Naive B cell (primary cell): ENCODE data around the gene EIF2B2. TPM values are rescaled to one million over a fixed set of nuclear protein-coding genes. Genes with fewer than 3 reads are reported as not detected.

Experiments
- ATAC-seq, 2 donors: fragments of 150-1000 bp; cut with Tn5 transposase; 2 replicates each; pipeline ENCODE4 v1.10.0; 2021; ENCODE audit warnings: low read depth in 2 of 2, mild to moderate bottlenecking in 2 of 2, moderate library complexity in 2 of 2
- DNase-seq: peaks from one replicate; pipeline ENCODE4 v3.0.0; 2022
- H3K27ac Mint-ChIP-seq, 6 donors: one replicate each; pipeline ENCODE4 v1.8.0; 2020 to 2022; ENCODE audit warnings: mild to moderate bottlenecking in 6 of 6, mixed read lengths in 6 of 6, moderate library complexity in 5 of 6, inconsistent platforms in 2 of 6
- H3K27me3 Mint-ChIP-seq, 3 donors: one replicate each; pipeline ENCODE4 v1.8.0; 2021 to 2022; ENCODE audit warnings: mixed read lengths in 3 of 3, mild to moderate bottlenecking in 1 of 3
- H3K36me3 Mint-ChIP-seq, 2 donors: one replicate each; pipeline ENCODE4 v1.8.0; 2020 to 2022; ENCODE audit warnings: mixed read lengths in 2 of 2, inconsistent platforms in 1 of 2, mild to moderate bottlenecking in 1 of 2
- H3K4me1 Mint-ChIP-seq, 3 donors: one replicate each; pipeline ENCODE4 v1.8.0; 2020 to 2022; ENCODE audit warnings: mixed read lengths in 3 of 3, inconsistent platforms in 1 of 3, mild to moderate bottlenecking in 1 of 3, moderate library complexity in 1 of 3
- H3K4me3 Mint-ChIP-seq, 8 donors: one replicate each; pipeline ENCODE4 v1.8.0; 2020 to 2022; ENCODE audit warnings: mild to moderate bottlenecking in 8 of 8, mixed read lengths in 8 of 8, moderate library complexity in 8 of 8, inconsistent platforms in 2 of 8
- H3K9me3 Mint-ChIP-seq, 7 donors: one replicate each; pipeline ENCODE4 v1.8.0; 2020 to 2022; ENCODE audit warnings: mixed read lengths in 7 of 7, mild to moderate bottlenecking in 5 of 7, inconsistent platforms in 2 of 7, moderate library complexity in 1 of 7
- polyA plus RNA-seq, 6 donors: library from polyadenylated mRNA; unstranded; fragments of 300-500 nt; fragmentation: Illumina TruSeq; gene quantifications; one replicate each; pipeline ENCODE4 v1.2.3, GENCODE V29; 2021; ENCODE audit warnings: low read depth in 6 of 6

The EIF2B2 gene
- 10 to 100 TPM; 19.7 to 31.8 (median 26.2) TPM for polyA plus RNA-seq

DNA sequence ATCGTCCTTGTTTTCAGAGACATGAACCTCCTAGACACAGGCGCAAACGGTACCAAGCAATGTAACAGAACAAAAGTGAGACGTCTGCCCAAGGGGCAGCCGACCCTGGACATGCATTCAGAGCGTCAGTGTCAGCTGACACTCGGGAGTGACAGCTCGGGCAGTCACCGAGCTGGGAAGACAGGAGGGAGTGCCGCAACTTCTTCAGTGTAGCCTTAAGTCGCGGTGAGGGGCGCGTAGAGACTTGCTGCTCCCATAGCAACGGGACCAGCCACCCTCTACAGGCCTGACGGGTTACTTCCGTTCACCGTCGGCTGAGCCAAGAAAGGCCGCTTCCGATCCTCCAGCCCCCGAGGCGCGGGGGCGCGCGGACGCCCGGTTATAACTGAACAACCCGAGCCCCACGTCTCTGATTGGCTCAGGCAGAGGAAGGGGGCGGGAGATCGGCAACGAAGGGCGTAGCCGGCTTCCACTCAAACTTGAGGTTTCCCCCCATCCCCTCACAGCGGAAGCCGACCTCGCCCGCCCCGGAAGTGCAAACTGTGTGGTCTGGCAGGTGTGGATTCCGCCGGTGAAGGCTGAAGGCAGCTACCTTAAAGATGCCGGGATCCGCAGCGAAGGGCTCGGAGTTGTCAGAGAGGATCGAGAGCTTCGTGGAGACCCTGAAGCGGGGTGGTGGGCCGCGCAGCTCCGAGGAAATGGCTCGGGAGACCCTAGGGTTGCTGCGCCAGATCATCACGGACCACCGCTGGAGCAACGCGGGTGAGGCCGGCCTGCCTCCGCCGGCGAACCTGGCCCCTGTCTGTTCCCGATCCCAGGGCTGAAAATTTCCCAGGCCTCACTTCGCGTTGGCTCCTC, at the start of gene EIF2B2:
Gene EIF2B2, plus strand, starts transcription at position 530 of the 858 bp plus-strand sequence. Its CDS starts 70 bp downstream, at position 600.
- DNase-seq (peak; percentile 100), ATAC-seq (peak; percentile 92)
- no peaks in the 10 kb centered on the region for H3K27me3 Mint-ChIP-seq
- H3K36me3 Mint-ChIP-seq: peaks cover 12 to 15% of the 10 kb centered on the region in 2 donors
- H3K4me1 Mint-ChIP-seq: peaks cover 27 to 38% (median 36%) of the 10 kb centered on the region in 3 donors
- H3K27ac Mint-ChIP-seq: peak within 1 kb of the TSS; percentile 97 to 100 (median 99)
- H3K4me3 Mint-ChIP-seq: peak within 1 kb of the TSS; percentile 78 to 98 (median 96)
- no peaks in the 10 kb centered on the region for H3K9me3 Mint-ChIP-seq

DNA sequence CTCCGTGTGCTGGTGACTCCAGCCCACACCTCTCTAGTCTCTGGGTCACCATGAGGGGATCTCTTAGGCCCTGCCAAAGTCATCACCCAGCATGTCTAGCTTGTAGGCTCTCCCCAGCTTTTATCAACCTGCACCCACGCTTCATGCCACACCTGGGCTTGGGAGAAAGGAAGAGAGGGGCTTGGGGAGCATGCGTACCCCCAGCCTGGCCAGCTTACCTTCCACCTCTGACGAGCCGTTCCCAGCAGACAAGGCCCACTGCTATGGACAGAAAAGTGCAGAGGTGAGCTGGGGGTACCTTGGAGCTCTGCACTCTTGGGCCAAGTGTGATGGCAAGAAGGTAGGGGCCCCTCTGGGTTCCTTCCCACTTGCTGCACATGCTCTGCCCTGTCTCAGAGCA, 49.0 kb upstream of the EIF2B2 start:
- H3K4me3 Mint-ChIP-seq: no peak overlapping the region
- peak overlapping the region in 2 of 6 donors; percentile 47 to 72 for H3K27ac Mint-ChIP-seq
- peaks cover 18 to 27% (median 20%) of the 10 kb centered on the region in 3 donors for H3K27me3 Mint-ChIP-seq
- peaks cover 0 to 5% (median 5%) of the 10 kb centered on the region in 3 donors for H3K4me1 Mint-ChIP-seq
- ATAC-seq (no peak), DNase-seq (no peak)
- no peaks in the 10 kb centered on the region for H3K36me3 Mint-ChIP-seq
- no peaks in the 10 kb centered on the region for H3K9me3 Mint-ChIP-seq

DNA sequence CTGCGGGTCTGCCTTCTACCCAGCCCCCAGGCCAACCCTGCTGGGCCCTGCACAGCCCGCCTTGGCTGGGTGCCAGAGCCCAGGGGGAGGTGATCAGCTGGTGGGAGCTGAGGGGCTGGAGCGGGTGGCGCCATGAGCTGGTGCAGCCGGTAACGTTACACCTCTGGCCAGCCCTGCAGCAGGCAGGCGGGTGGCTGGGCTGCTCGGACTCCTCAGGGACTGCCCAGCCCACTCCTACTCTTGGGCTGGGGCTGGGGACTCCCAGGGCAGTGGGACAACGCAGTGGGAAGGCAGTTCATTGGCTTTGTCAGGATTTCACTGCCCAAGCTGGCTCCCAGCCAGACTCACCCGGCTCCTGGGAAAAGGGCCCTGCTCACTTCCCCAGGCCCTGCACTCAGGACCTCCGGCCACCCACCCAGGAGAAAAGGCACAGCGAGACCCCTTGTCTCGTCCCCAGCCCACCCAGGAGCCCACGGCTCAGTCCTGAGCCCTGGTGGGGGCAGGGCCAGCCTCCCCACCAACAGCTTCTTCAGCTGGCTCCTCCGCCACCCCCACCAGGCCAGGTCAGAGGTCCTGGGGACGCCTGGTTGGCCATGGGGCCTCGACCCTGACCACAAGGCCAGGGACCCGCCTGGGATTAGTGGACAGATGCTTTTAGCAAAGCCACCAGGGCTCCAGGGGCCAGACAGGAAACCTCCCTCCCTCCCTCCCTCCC, 48.3 kb upstream of the EIF2B2 start:
- H3K36me3 Mint-ChIP-seq: no peaks in the 10 kb centered on the region
- peaks cover 18 to 27% (median 20%) of the 10 kb centered on the region in 3 donors for H3K27me3 Mint-ChIP-seq
- no peak for ATAC-seq
- H3K4me3 Mint-ChIP-seq: peak overlapping the region in 2 of 8 donors; percentile 39 to 63
- H3K27ac Mint-ChIP-seq: no peak overlapping the region
- DNase-seq: no peak
- H3K4me1 Mint-ChIP-seq: peaks cover 0 to 5% (median 5%) of the 10 kb centered on the region in 3 donors
- H3K9me3 Mint-ChIP-seq: no peaks in the 10 kb centered on the region

DNA sequence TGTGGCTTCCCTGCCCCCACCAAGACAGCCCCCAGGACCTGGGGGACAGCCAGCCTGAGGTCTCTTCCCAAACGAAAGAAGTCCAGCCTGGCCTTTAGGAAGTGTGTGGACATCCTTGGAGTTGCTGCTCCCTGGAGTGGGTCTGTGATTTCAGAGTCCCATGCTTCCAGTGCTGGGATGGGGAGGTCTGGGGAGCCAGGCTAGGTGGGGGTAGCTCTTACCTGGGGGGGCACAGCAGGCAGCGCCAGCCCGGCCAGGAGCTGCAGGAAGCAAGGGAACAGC, 47.8 kb upstream of the EIF2B2 start:
- no peaks in the 10 kb centered on the region for H3K36me3 Mint-ChIP-seq
- peaks cover 14 to 24% (median 18%) of the 10 kb centered on the region in 3 donors for H3K27me3 Mint-ChIP-seq
- H3K4me1 Mint-ChIP-seq: peaks cover 0 to 5% (median 5%) of the 10 kb centered on the region in 3 donors
- no peak overlapping the region for H3K27ac Mint-ChIP-seq
- no peaks in the 10 kb centered on the region for H3K9me3 Mint-ChIP-seq
- no peak for DNase-seq
- H3K4me3 Mint-ChIP-seq: peak overlapping the region in 6 of 8 donors; percentile 16 to 72 (median 59)
- ATAC-seq: peak in 1 of 2 donors; percentile 14

DNA sequence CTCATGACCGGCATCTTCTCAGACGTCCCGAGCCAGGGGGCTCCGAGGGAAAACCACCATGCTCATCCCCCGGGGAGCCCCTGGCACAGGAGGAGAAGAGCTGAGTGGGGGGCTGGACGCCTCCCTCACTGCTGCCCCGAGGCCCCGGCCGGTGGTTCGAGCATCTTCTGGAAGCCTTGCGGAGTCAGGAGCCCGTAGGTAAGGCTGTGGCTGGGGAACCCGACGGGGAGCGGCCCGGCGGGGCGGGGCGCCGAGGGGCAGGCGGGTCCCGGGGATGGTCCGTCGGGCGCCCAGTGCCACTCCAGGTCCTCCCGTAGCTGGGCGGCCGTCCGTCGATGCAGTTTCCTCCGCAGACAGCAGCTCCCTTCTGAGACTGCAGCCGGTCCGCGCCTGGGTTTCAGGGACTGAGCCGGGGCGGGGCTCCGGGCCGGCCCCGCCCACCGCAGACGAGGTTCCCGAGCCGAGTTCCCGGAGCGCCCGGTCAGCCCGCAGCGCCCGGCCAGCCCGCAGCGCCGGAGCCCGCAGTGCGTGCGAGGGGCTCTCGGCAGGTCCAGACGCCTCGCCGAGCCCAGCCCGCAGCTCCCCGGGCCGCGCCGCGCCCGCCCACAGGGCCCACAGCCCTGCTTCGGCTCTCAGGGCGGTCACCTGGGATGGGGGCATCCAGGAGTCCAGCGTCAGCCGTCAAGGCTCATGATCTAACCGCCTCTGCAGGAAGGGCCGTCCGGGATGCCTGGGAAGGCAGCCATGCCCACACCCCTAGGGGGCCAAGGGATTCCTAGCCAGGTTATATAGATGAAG, 47.3 kb upstream of the EIF2B2 start, which contains the start of gene PGF:
Gene PGF, minus strand, starts transcription at position 369 of the 798 bp plus-strand sequence. Its CDS starts 355 bp downstream, at position 14.
- peak; percentile 53 to 66 for ATAC-seq
- H3K27ac Mint-ChIP-seq: peak within 1 kb of the TSS in 1 of 6 donors; percentile 69
- no peaks in the 10 kb centered on the region for H3K9me3 Mint-ChIP-seq

DNA sequence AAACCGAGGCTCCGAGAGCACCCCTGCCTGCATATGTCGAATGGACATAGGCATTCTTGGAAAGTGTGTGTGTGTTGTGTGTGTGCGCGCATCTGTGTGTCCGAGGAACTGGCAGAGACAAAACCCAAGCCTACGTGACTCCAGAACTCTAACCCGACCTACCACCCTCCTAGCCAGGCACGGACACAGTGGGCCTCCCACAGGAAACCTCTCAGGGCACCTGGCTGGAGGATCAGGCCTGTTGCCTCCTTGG, 46.8 kb upstream of the EIF2B2 start:
- ATAC-seq (no peak), DNase-seq (no peak)
- Mint-ChIP-seq H3K4me3 (peak overlapping the region in 6 of 8 donors; percentile 1 to 80 (median 57)), H3K36me3 (no peaks in the 10 kb centered on the region), H3K9me3 (no peaks in the 10 kb centered on the region), H3K4me1 (peaks cover 0 to 5% (median 5%) of the 10 kb centered on the region in 3 donors), H3K27me3 (peaks cover 9 to 18% (median 15%) of the 10 kb centered on the region in 3 donors), H3K27ac (no peak overlapping the region)

More for the DNA sequence above, 47.3 kb upstream of the EIF2B2 start, which contains the start of gene PGF:
- H3K27me3 Mint-ChIP-seq: peaks cover 9 to 18% (median 15%) of the 10 kb centered on the region in 3 donors
- no peak for DNase-seq
- H3K4me1 Mint-ChIP-seq: peaks cover 0 to 5% (median 5%) of the 10 kb centered on the region in 3 donors
- H3K36me3 Mint-ChIP-seq: no peaks in the 10 kb centered on the region
- peak within 1 kb of the TSS; percentile 31 to 80 (median 67) for H3K4me3 Mint-ChIP-seq

DNA sequence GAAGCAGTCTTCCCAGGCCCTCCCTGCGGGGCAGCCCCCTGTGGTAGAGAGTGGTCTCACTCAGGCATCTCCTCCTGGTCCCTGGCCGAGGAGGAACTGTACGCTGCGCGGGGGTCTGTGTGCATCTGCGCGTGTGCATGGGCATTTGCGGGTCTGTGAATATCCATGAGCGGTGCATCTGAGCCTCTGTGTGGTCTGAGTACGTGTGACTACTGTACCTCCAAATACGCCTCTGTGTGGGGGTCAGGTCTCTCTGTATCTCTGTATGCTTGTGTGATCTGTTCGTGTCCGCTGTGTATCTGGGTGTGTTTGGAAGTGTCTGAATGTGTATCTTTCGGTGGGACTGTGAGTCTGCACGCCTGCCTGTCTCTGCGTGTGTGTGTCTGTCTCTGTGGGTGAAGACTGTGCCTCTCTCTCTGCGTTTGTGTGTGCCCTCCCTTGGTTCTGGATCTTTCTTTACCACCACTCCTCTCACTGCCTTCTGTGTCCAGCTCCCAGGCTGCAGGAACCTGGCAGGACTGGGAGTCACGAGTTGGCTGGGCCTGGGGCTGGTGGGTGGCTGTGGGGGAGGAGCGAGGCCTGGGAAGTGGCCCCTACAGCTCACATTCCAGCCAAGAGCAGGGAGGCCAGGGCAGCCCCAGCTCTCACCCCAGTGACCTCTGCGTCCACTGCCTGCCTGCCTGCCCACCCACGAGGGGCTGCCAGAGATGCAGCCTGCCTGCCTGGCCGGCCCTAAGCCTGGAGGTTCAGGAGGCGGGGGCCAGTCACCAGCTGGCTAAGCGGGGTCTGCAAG, 46.2 kb upstream of the EIF2B2 start:
- H3K4me1 Mint-ChIP-seq: peaks cover 0 to 5% (median 5%) of the 10 kb centered on the region in 3 donors
- ATAC-seq: no peak
- H3K9me3 Mint-ChIP-seq: no peaks in the 10 kb centered on the region
- no peaks in the 10 kb centered on the region for H3K36me3 Mint-ChIP-seq
- H3K4me3 Mint-ChIP-seq: peak overlapping the region in 7 of 8 donors; percentile 1 to 80 (median 56)
- H3K27me3 Mint-ChIP-seq: peaks cover 9 to 18% (median 15%) of the 10 kb centered on the region in 3 donors
- H3K27ac Mint-ChIP-seq: peak overlapping the region in 1 of 6 donors; percentile 69
- no peak for DNase-seq

DNA sequence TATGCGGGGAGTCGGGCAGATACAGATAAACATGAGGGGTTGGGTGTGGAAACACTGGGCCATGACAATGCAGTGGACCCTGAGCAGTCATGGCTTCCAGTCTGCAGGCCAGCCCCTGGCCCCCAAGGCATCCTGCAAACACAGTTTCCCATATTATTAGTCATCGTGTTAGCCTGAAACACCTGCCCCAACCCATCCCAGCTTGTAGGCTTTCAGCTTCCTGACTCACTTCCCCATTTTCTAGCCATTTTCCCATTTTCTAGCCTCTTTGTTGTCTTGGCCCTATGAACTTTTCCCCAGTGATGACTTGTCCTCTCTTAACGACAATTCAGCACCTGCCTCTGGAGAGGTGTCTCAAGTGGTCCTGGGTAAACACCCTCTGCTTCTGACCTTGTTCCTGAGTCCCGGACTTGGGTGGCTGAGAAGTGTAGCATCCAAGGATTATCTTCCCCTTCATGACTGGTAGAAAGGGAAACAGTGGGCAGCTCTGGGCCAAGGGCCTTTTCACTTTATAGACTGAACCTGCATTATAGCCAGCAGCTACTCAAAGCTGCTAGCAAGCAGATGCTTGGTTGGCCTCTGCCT, 43.0 kb upstream of the EIF2B2 start:
- no peak overlapping the region for H3K4me3 Mint-ChIP-seq
- no peak overlapping the region for H3K27ac Mint-ChIP-seq

DNA sequence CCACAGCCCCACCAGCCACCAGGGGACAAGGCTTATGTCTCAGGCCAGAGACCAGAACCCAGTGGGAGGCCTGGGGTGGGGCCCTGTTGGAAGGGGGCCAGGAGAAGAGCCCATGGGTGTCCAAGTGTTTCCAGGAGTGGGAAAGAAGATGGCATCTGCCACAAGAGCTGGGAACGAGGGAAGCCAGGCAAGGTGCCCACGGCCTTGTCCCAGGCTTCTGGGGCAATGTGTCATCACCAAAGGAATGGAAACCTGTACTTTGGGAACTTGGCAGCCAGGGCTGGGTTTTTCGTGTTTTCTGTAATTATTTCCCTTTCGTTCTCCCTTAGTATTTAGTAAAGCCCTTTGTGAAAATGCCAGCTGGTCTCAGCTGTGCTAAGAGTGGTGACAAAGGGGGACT, 42.0 kb upstream of the EIF2B2 start:
- H3K4me3 Mint-ChIP-seq: peak overlapping the region in 1 of 8 donors; percentile 47
- no peaks in the 10 kb centered on the region for H3K9me3 Mint-ChIP-seq
- peaks cover 19 to 30% (median 26%) of the 10 kb centered on the region in 3 donors for H3K4me1 Mint-ChIP-seq
- no peak for ATAC-seq
- no peak for DNase-seq
- peaks cover 0 to 10% (median 8%) of the 10 kb centered on the region in 3 donors for H3K27me3 Mint-ChIP-seq
- H3K36me3 Mint-ChIP-seq: no peaks in the 10 kb centered on the region
- H3K27ac Mint-ChIP-seq: peak overlapping the region in 1 of 6 donors; percentile 2

More for the DNA sequence above, 43.0 kb upstream of the EIF2B2 start:
- Mint-ChIP-seq H3K4me1 (peaks cover 19 to 30% (median 26%) of the 10 kb centered on the region in 3 donors), H3K27me3 (peaks cover 0 to 10% (median 8%) of the 10 kb centered on the region in 3 donors), H3K9me3 (no peaks in the 10 kb centered on the region), H3K36me3 (no peaks in the 10 kb centered on the region)
- ATAC-seq (no peak), DNase-seq (no peak)

DNA sequence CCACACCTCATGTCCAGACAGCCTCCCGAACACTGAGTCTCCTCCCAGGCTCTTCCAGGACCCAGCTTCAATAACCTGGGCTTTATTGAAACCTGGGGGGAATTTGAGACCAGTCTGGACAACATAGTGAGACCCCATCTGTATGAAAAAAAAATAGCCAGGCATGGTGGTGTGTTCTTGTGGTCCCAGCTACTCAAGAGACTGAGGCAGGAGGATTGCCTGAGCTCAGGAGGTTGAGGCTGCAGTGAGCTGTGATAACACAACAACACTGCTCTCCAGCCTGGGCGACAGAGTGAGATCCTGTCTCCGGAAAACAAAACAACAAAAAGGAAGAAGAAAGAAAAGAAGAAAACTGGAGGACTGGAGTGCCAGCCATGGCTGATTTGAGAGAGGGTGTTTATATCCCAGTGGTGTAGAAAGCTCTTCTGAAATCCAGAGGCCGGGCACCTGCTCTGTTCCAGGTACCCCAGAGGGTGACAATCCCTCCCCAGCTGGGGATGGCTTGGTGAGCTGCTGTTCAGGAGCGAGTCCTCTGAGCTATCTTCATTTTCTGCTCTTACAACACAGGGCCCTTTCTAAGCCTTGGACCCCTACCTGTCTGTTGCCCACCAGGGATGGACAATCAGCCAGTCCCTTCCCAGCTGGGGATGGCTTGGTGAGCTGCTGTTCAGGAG, 41.3 kb upstream of the EIF2B2 start:
- peaks cover 0 to 6% (median 4%) of the 10 kb centered on the region in 3 donors for H3K27me3 Mint-ChIP-seq
- ATAC-seq (no peak), DNase-seq (no peak)
- H3K4me1 Mint-ChIP-seq: peaks cover 19 to 27% (median 22%) of the 10 kb centered on the region in 3 donors
- H3K27ac Mint-ChIP-seq: peak overlapping the region in 1 of 6 donors; percentile 38
- no peaks in the 10 kb centered on the region for H3K36me3 Mint-ChIP-seq
- no peaks in the 10 kb centered on the region for H3K9me3 Mint-ChIP-seq
- H3K4me3 Mint-ChIP-seq: no peak overlapping the region

DNA sequence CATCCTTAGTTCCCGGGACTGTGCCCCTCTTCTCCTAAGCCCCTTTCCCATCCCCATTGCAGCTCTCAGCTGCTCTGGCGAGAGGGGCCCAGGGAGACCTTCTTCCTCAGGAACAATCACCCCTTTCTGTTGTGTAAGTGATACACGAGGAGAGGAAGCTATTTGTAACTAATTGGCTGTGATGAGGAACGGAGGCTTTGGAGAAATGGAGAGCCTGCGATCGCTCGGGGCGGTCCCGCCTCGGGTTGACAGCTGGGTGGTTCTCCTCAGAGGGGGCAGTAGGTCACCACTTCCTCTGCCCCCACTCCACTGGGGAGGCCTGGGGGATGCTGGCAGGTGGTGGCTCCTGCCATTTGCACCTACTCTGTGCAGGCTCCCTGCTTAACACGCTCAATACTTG, 40.7 kb upstream of the EIF2B2 start:
- H3K27ac Mint-ChIP-seq: peak overlapping the region in 4 of 6 donors; percentile 60 to 76 (median 74)
- ATAC-seq: no peak
- H3K4me3 Mint-ChIP-seq: peak overlapping the region in 5 of 8 donors; percentile 20 to 59 (median 43)
- H3K4me1 Mint-ChIP-seq: peaks cover 19 to 25% (median 21%) of the 10 kb centered on the region in 3 donors
- H3K36me3 Mint-ChIP-seq: no peaks in the 10 kb centered on the region
- H3K9me3 Mint-ChIP-seq: no peaks in the 10 kb centered on the region
- H3K27me3 Mint-ChIP-seq: peaks cover 0 to 2% (median 0%) of the 10 kb centered on the region in 3 donors
- no peak for DNase-seq
